ENCODE measurements around the gene TRIM15.

DNA sequence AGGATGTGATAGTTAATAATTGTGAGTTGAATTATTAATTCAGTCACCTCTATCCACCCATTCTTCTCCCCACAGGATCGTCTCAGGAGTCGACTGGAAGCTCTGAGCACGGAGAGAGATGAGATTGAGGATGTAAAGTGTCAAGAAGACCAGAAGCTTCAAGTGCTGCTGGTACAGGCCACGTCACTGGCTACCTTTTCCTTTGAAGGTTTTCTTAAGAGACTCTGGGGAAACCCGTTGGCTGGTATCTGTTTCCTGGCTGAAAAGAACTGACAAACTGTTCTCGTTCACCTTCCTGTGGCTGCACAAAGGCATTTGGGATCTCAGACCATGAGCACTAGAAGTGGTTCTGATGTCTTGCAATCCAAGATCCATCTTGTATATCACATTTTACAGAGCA, 3.8 kb downstream of the TRIM15 start:
- TF ChIP-seq, protein P1, sequence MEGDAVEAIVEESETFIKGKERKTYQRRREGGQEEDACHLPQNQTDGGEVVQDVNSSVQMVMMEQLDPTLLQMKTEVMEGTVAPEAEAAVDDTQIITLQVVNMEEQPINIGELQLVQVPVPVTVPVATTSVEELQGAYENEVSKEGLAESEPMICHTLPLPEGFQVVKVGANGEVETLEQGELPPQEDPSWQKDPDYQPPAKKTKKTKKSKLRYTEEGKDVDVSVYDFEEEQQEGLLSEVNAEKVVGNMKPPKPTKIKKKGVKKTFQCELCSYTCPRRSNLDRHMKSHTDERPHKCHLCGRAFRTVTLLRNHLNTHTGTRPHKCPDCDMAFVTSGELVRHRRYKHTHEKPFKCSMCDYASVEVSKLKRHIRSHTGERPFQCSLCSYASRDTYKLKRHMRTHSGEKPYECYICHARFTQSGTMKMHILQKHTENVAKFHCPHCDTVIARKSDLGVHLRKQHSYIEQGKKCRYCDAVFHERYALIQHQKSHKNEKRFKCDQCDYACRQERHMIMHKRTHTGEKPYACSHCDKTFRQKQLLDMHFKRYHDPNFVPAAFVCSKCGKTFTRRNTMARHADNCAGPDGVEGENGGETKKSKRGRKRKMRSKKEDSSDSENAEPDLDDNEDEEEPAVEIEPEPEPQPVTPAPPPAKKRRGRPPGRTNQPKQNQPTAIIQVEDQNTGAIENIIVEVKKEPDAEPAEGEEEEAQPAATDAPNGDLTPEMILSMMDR (conservative IDR thresholded peaks at IDR 0.05; ENCODE audit: low read depth, low read length): no peak
- TF ChIP-seq NFE2L2 (IDR thresholded peaks at IDR 0.05; ENCODE audit: low read depth, low read length): no peak
- TF ChIP-seq POLR2A (IDR thresholded peaks at IDR 0.05; ENCODE audit: low read depth, low read length): no peak
- TF ChIP-seq SMC3 (IDR thresholded peaks at IDR 0.05; ENCODE audit: low read depth, low read length): no peak
- no peak for TF ChIP-seq MXI1 (IDR thresholded peaks at IDR 0.05; ENCODE audit: borderline replicate concordance, low read depth, low read length)
- TF ChIP-seq RAD21 (IDR thresholded peaks at IDR 0.05; ENCODE audit: low read length): no peak
- TF ChIP-seq, protein P2, sequence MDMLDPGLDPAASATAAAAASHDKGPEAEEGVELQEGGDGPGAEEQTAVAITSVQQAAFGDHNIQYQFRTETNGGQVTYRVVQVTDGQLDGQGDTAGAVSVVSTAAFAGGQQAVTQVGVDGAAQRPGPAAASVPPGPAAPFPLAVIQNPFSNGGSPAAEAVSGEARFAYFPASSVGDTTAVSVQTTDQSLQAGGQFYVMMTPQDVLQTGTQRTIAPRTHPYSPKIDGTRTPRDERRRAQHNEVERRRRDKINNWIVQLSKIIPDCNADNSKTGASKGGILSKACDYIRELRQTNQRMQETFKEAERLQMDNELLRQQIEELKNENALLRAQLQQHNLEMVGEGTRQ (IDR thresholded peaks at IDR 0.05; ENCODE audit: low read depth, low read length): no peak
- TF ChIP-seq, protein P3, sequence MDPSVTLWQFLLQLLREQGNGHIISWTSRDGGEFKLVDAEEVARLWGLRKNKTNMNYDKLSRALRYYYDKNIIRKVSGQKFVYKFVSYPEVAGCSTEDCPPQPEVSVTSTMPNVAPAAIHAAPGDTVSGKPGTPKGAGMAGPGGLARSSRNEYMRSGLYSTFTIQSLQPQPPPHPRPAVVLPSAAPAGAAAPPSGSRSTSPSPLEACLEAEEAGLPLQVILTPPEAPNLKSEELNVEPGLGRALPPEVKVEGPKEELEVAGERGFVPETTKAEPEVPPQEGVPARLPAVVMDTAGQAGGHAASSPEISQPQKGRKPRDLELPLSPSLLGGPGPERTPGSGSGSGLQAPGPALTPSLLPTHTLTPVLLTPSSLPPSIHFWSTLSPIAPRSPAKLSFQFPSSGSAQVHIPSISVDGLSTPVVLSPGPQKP (IDR thresholded peaks at IDR 0.05; ENCODE audit: borderline replicate concordance, low read depth, low read length): no peak
- no peak for TF ChIP-seq FOS (IDR thresholded peaks at IDR 0.05; ENCODE audit: low read depth, low read length)
- TF ChIP-seq MAFK (IDR thresholded peaks at IDR 0.05; ENCODE audit: low read depth, low read length): no peak
- no peak for TF ChIP-seq CEBPB (IDR thresholded peaks at IDR 0.05; ENCODE audit: low read depth, low read length)
- TF ChIP-seq BHLHE40 (IDR thresholded peaks at IDR 0.05; ENCODE audit: low read depth, low read length): no peak
- no peak for TF ChIP-seq RFX5 (IDR thresholded peaks at IDR 0.05; ENCODE audit: low read depth, low read length)
